BLaER1 (cell line): Measurements from ENCODE around the gene CYP1B1.
"Not testable (repeated sequence)": the region's sequence is repeated elsewhere in the genome, so short reads cannot be mapped to it uniquely, and the experiment has no call there.

Experiments
- H3K27ac ChIP-seq: shearing (Covaris generic); formaldehyde crosslinking; 2 replicates; pipeline ENCODE4 v1.8.1; 2022
- H3K27me3 ChIP-seq: shearing (Covaris generic); formaldehyde crosslinking; 2 replicates; pipeline ENCODE4 v1.8.1; 2022
- H3K36me3 ChIP-seq: shearing (Covaris generic); formaldehyde crosslinking; 2 replicates; pipeline ENCODE4 v1.8.1; 2022
- H3K4me1 ChIP-seq: shearing (Covaris generic); formaldehyde crosslinking; 2 replicates; pipeline ENCODE4 v1.8.1; 2022
- H3K4me2 ChIP-seq: shearing (Covaris generic); formaldehyde crosslinking; 2 replicates; pipeline ENCODE4 v1.8.1; 2022
- H3K4me3 ChIP-seq: shearing (Covaris generic); formaldehyde crosslinking; 2 replicates; pipeline ENCODE4 v1.8.1; 2022
- H3K9ac ChIP-seq: shearing (Covaris generic); formaldehyde crosslinking; 2 replicates; pipeline ENCODE4 v1.8.1; 2022
- H3K9me3 ChIP-seq: shearing (Covaris generic); formaldehyde crosslinking; 2 replicates; pipeline ENCODE4 v1.8.1; 2022
- H4K20me1 ChIP-seq: shearing (Covaris generic); formaldehyde crosslinking; 2 replicates; pipeline ENCODE4 v1.8.1; 2022
- Cebpa-rat ChIP-seq: shearing (Covaris generic); IDR thresholded peaks from 2 replicates; pipeline ENCODE4 v1.8.1; 2022

The CYP1B1 gene

GRCh38 chr2:38113051-38113450, 37.1 kb upstream of the CYP1B1 start:
- Histone ChIP-seq H3K36me3 (no peaks in the 10 kb centered on the region), H3K4me1 (no peaks in the 10 kb centered on the region), H3K27ac (no peak overlapping the region), H4K20me1 (no peaks in the 10 kb centered on the region), H3K9ac (no peak overlapping the region), H3K27me3 (no peaks in the 10 kb centered on the region), H3K4me2 (no peak overlapping the region), H3K4me3 (no peak overlapping the region), H3K9me3 (no peaks in the 10 kb centered on the region)
- TF ChIP-seq Cebpa-rat, result no peak

DNA sequence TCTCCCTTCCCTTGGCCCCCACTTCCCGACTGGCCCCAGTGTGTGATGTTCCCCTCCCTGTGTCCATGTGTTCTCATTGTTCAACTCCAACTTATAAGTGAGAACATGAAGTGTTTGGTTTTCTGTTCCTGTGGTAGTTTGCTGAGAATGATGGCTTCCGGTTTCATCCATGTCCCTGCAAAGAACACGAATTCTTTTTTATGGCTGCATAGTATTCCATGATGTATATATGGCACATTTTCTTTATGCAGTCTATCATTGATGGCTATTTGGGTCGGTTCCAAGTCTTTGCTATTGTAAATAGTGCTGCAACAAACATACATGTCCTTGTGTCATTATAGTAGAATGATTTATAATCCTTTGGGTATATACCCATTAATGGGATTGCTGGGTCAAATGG, 35.4 kb upstream of the CYP1B1 start:
- not testable (repeated sequence) for H3K27ac ChIP-seq, H3K4me3 ChIP-seq, H4K20me1 ChIP-seq, H3K4me2 ChIP-seq, H3K36me3 ChIP-seq, H3K27me3 ChIP-seq, H3K9me3 ChIP-seq, H3K4me1 ChIP-seq, H3K9ac ChIP-seq

- TF ChIP-seq Cebpa-rat, result no peak
- Histone ChIP-seq H3K4me1 (no peaks in the 10 kb centered on the region), H3K27ac (no peak overlapping the region), H3K4me3 (no peak overlapping the region), H3K9ac (no peak overlapping the region), H3K4me2 (no peak overlapping the region), H3K36me3 (no peaks in the 10 kb centered on the region), H3K27me3 (no peaks in the 10 kb centered on the region), H4K20me1 (no peaks in the 10 kb centered on the region), H3K9me3 (no peaks in the 10 kb centered on the region)
Measured at GRCh38 chr2:38109732-38110181, 33.8 kb upstream of the CYP1B1 start.

DNA sequence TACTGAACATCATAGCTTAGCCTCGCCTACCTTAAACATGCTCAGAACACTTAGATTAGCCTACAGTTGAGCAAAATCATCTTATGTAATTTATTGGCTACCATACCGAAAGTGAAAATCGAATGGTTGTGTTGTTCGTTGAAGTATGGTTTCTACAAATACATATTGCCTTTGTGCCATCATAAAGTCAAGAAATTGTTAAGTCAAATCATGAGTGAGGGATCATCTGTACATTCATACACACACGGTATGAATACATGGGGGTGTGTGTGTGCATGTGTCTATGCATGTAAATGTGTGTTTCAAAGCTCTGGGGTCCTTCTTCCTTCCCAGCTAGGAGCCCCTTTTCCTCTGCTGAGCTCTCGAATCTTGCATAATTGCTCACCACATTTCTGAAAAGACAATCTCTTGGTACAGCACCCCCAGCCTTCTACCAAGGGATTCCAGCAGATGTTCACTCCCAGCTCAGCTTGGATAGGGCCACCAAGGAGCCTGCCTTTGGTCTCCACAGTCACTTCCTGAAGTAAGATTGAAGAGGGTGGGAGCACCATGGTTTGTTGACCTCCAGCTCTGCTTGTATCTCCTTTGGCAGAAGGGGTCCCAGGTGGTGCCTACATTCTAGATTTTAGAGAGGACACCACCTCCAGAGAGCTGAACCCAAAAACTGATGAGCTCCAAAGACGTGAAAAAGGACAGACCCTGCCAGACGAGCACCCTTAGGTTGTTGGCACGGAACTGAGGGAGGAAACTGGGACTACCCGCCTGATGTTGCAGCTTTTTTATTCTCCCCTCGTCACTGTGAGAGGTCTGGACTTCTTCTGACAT, 33.2 kb upstream of the CYP1B1 start:
- Histone ChIP-seq H3K36me3 (no peaks in the 10 kb centered on the region), H3K4me3 (no peak overlapping the region), H3K27me3 (no peaks in the 10 kb centered on the region), H3K4me1 (no peaks in the 10 kb centered on the region), H3K9ac (no peak overlapping the region), H3K9me3 (no peaks in the 10 kb centered on the region), H3K4me2 (no peak overlapping the region), H3K27ac (no peak overlapping the region), H4K20me1 (no peaks in the 10 kb centered on the region)
- TF ChIP-seq Cebpa-rat, result no peak

- H3K4me3 ChIP-seq, result no peak overlapping the region
- no peak overlapping the region for H3K9ac ChIP-seq
- no peaks in the 10 kb centered on the region for H4K20me1 ChIP-seq
- no peaks in the 10 kb centered on the region for H3K27me3 ChIP-seq
- TF ChIP-seq Cebpa-rat, result no peak
- H3K27ac ChIP-seq, result no peak overlapping the region
- H3K4me1 ChIP-seq, result no peaks in the 10 kb centered on the region
- no peak overlapping the region for H3K4me2 ChIP-seq
- H3K9me3 ChIP-seq, result no peaks in the 10 kb centered on the region
- no peaks in the 10 kb centered on the region for H3K36me3 ChIP-seq
Measured at GRCh38 chr2:38107738-38108410, 31.9 kb upstream of the CYP1B1 start.

DNA sequence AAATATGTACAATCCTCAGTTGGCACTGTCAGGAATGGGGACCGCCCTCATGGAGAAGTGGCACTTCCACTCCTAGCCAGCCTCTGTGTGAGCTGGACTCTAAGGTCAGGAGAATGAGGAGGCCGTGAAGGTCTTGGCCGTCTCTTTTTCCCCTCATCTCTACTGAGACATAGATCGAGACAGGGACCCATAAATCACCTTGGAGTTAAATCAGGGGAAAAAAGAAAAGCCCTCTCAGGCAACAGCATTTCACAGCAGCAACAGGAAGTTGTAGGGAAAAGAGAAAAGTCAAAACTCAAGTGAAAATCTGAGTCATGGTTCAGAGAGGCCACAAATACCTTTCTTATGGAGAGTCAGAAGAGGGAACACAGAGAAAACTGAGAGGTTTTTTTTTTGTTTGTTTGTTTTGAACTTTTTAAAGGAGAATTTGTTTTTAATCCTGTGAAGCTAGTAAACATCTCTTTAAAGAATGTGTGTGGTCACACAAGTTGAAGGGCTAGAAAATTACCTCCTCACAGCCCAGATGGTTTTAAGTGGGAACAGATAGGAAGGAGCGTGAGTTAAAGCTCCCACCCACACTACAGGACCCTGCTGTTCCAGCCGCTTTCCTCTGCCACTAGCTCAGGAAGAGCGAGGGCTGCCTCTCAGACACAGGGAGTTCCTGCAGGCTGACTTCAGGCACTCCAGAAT, 30.6 kb upstream of the CYP1B1 start:
- Histone ChIP-seq H3K36me3 (no peaks in the 10 kb centered on the region), H3K27ac (no peak overlapping the region), H3K27me3 (no peaks in the 10 kb centered on the region), H3K4me2 (no peak overlapping the region), H3K9ac (no peak overlapping the region), H3K4me3 (no peak overlapping the region), H4K20me1 (no peaks in the 10 kb centered on the region), H3K9me3 (no peaks in the 10 kb centered on the region), H3K4me1 (no peaks in the 10 kb centered on the region)
- TF ChIP-seq Cebpa-rat, result no peak

- no peaks in the 10 kb centered on the region for H3K9me3 ChIP-seq
- H3K27ac ChIP-seq, result no peak overlapping the region
- H3K27me3 ChIP-seq, result no peaks in the 10 kb centered on the region
- H3K4me3 ChIP-seq, result no peak overlapping the region
- H3K4me1 ChIP-seq, result no peaks in the 10 kb centered on the region
- no peak for TF ChIP-seq Cebpa-rat
- no peaks in the 10 kb centered on the region for H3K36me3 ChIP-seq
- no peaks in the 10 kb centered on the region for H4K20me1 ChIP-seq
- H3K4me2 ChIP-seq, result no peak overlapping the region
- no peak overlapping the region for H3K9ac ChIP-seq
Measured at GRCh38 chr2:38105922-38106321, 30.0 kb upstream of the CYP1B1 start.

DNA sequence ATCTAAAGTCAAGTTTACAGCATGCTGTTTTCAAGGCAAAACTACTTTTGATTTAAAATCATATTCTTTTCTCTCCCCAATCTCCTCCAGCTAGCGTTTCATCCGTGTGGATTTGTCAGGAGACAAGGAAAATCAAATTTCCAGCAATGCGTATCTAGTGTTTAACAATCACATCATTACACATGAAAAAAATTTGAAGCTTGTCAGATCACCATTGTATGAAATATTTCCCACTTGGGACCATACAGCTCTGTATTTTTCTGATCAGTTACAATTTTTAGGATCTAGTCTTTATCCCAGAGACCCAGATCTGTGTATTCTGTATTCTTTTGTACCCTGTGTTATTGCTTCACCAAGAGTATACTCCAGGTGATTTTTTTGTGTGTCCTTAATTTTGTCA, 28.6 kb upstream of the CYP1B1 start:
- Histone ChIP-seq H3K9ac (no peak overlapping the region), H3K4me1 (no peaks in the 10 kb centered on the region)
- TF ChIP-seq Cebpa-rat, result no peak

GRCh38 chr2:38100328-38100727, 24.4 kb upstream of the CYP1B1 start:
- no peak overlapping the region for H3K27ac ChIP-seq

More for the DNA sequence above, 28.6 kb upstream of the CYP1B1 start:
- H4K20me1 ChIP-seq, result no peaks in the 10 kb centered on the region
- no peaks in the 10 kb centered on the region for H3K9me3 ChIP-seq
- H3K36me3 ChIP-seq, result no peaks in the 10 kb centered on the region
- H3K4me3 ChIP-seq, result no peak overlapping the region
- no peak overlapping the region for H3K4me2 ChIP-seq
- no peaks in the 10 kb centered on the region for H3K27me3 ChIP-seq
- no peak overlapping the region for H3K27ac ChIP-seq

More at GRCh38 chr2:38100328-38100727, 24.4 kb upstream of the CYP1B1 start:
- H3K9me3 ChIP-seq, result no peaks in the 10 kb centered on the region
- no peak for TF ChIP-seq Cebpa-rat
- no peaks in the 10 kb centered on the region for H3K27me3 ChIP-seq
- peaks cover 14% of the 10 kb centered on the region for H3K4me1 ChIP-seq
- no peaks in the 10 kb centered on the region for H4K20me1 ChIP-seq
- no peak overlapping the region for H3K9ac ChIP-seq
- H3K4me2 ChIP-seq, result no peak overlapping the region
- H3K4me3 ChIP-seq, result no peak overlapping the region
- no peaks in the 10 kb centered on the region for H3K36me3 ChIP-seq
